ENCODE data around the gene HDDC2. TPM values are rescaled to one million over a fixed set of nuclear protein-coding genes. Genes with fewer than 3 reads are reported as not detected.

HDDC2 gene
- total and polyA plus RNA-seq, 2 of the 8 experiments (the other 6 are each of a cell fraction or from before 2014, with no cell fraction given), result 89.3 to 129 TPM

DNA sequence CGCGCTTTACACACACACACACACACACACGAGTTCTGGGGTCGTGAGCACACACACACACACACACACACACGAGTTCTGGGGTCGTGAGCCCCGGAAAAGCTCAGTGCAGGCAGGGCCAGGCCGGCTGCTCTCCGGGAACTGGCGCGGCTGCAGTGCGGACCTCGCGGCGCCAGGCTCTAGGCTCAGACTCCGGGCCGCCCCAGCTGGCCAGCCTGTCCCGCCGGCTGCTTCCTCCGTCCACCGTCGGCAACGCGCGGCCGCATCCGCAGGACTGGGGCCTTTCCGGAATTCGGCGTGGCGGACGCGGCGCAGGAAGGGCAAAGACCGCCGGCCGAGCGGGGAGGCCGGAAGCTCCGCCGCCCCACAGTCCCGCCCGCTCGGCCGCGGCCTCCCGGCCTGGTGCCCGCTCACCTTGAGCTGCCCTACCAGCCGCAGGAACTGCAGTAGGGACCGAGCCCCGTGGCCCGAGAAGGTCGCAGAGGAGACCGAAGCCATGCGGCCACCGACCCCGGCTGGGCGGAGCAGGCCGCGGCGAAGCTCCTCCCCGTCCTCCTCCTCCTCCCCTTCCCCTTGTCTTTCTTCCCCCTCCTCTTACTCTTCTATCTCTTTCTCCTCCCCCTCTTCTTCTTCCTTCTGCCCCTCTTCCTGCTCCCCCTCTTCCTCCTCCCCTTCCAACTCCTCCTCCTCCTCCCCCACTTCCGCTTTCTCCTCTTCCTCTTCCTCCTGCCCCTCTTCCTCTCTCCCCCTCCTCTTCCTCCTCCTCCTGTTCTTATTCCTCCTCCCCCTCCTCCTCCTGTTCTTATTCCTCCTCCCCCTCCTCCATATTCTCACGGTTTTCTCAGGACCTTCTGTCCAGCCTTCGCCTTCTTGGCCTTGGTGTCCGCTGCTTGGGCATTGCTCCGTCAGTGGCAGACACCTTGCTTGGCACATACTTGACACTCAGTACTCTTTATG, at the start of gene HDDC2 (continued):
- TF ChIP-seq KDM1A (IDR thresholded peaks at IDR 0.05; ENCODE audit: borderline replicate concordance, low read length), result no peak
- peak; percentile 54 to 60; a peak in 1 of 4 replicates for TF ChIP-seq SIN3A (conservative IDR thresholded peaks at IDR 0.05 in 1 of 2, IDR thresholded peaks at IDR 0.05 in 1 of 2; ENCODE audit: low read depth in 1 of 2, low read length in 2 of 2)
- TF ChIP-seq GTF2F1 (IDR thresholded peaks at IDR 0.05; ENCODE audit: borderline replicate concordance, low read depth, low read length), result no peak
- peak; percentile 95 for TF ChIP-seq PHF8 (conservative IDR thresholded peaks at IDR 0.05; ENCODE audit: low read depth, low read length)
- TF ChIP-seq TBP (IDR thresholded peaks at IDR 0.05; ENCODE audit: low read depth, low read length), result peak; percentile 54; the same call in 1 of the 2 replicates
- peak; percentile 98 for TF ChIP-seq RBBP5 (IDR thresholded peaks at IDR 0.05; ENCODE audit: borderline replicate concordance, low read depth, low read length)

All from H1 (cell line).